Osteoblast (primary cell): ENCODE results near the gene UNK. TPM values are rescaled to one million over a fixed set of nuclear protein-coding genes. Genes with fewer than 3 reads are reported as not detected.

Source experiments
- DNase-seq: peaks from one replicate; pipeline ENCODE4 v3.0.0; 2011; ENCODE audit warnings: low spot score, mixed read lengths; ENCODE audit not compliant: insufficient read length; ENCODE audit errors: missing footprints
- H2AFZ ChIP-seq: 2 replicates; pipeline ENCODE4 v1.6.0; 2011; ENCODE audit warnings: mild to moderate bottlenecking, low read length
- H3K27ac ChIP-seq: 2 replicates; pipeline ENCODE4 v1.5.1; 2011; ENCODE audit warnings: mild to moderate bottlenecking, low read depth, low read length, moderate library complexity
- H3K27me3 ChIP-seq: 2 replicates; pipeline ENCODE4 v1.6.0; 2012; ENCODE audit warnings: mild to moderate bottlenecking, control low read depth, inconsistent platforms, low read length, moderate library complexity; ENCODE audit not compliant: insufficient read depth
- H3K36me3 ChIP-seq: 2 replicates; pipeline ENCODE4 v1.5.1; 2011; ENCODE audit warnings: mild to moderate bottlenecking, low read length, control low read depth, moderate library complexity; ENCODE audit not compliant: insufficient read depth
- H3K4me1 ChIP-seq: 2 replicates; pipeline ENCODE4 v1.5.1; 2011; ENCODE audit warnings: mild to moderate bottlenecking, low read length, control low read depth, moderate library complexity; ENCODE audit not compliant: insufficient read depth
- H3K4me2 ChIP-seq: 2 replicates; pipeline ENCODE4 v1.6.0; 2011; ENCODE audit warnings: mild to moderate bottlenecking, low read length; ENCODE audit not compliant: insufficient read depth
- H3K4me3 ChIP-seq: fragments of 200-600 bp; sonication (generic); 3 replicates; pipeline ENCODE4 v1.5.1; 2012; ENCODE audit warnings: mild to moderate bottlenecking, low read length, inconsistent platforms; ENCODE audit not compliant: insufficient read depth
- H3K79me2 ChIP-seq: 2 replicates; pipeline ENCODE4 v1.6.0; 2012; ENCODE audit warnings: mild to moderate bottlenecking, low read length, control low read depth, inconsistent platforms; ENCODE audit not compliant: insufficient read depth
- H3K9me3 ChIP-seq: 2 replicates; pipeline ENCODE4 v1.5.1; 2011; ENCODE audit warnings: low read depth, low read length, control low read depth
- H4K20me1 ChIP-seq: 2 replicates; pipeline ENCODE4 v1.6.0; 2012; ENCODE audit warnings: mild to moderate bottlenecking, low read length, control low read depth; ENCODE audit not compliant: insufficient read depth
- total RNA-seq: library from RNA; depleted of rRNA; stranded (reverse); fragments of >200 nt; gene quantifications from 2 replicates; pipeline ENCODE4 v1.2.3, GENCODE V29; 2012
- TF ChIP-seq, protein P1 (sequence below): IDR thresholded peaks from 2 replicates; pipeline ENCODE4 v1.5.1; 2011; ENCODE audit warnings: mild to moderate bottlenecking, low read depth, low read length, moderate library complexity; ENCODE audit errors: extremely low read depth

UNK gene
- total RNA-seq, 1 donor: 18.5 TPM

DNA sequence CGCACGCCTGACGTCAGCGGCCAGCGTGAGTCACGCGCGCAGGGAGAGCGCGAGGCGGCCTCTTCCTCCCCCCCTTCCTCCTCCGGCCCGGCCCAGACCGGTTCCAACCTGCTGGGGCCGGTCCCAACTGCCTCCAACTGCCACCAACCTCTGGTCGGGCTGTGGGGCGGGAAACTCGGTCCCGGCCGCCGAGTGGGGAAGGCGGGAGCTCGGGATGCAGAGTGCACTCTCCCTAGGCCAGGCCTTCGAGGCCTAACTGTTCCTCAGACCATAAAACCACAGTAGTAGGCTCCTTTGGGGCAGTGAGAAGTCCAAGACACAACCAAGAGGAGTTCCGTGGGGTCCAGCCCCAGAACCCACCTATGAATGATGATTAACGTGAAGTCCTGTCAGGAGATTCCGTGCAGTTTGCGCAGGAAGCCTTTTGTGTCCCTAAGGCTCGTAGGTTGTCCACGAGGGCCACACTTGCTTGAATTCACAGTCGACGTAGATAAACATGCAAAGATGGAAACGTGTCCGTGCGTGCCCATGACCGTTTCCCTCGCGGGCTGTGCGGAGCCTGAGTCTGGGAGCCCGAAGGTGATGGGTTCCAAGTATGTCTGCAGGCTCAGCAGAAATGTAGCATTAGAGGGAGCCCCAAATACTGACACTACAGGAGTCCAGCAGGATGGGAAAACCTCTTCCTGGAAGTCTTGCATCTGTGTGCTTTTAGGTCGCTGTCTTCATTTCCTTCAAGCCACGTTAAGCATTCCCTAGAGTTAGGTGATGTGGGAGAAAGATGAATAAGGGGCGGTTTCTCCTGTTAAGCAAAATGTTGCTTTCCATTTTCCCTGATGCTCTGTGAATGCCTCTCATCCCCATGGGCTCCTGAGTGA is 647 bp downstream of the UNK start:
- Histone ChIP-seq H4K20me1 (no peaks in the 10 kb centered on the region), H3K9me3 (no peaks in the 10 kb centered on the region), H3K4me2 (peak overlapping the region; percentile 94), H3K4me3 (peak overlapping the region; percentile 76), H3K79me2 (peaks cover 45% of the 10 kb centered on the region), H3K4me1 (peaks cover 30% of the 10 kb centered on the region), H3K36me3 (no peaks in the 10 kb centered on the region), H3K27ac (peak overlapping the region; percentile 100), H3K27me3 (no peaks in the 10 kb centered on the region), H2AFZ (peak overlapping the region; percentile 76)
- DNase-seq: peak; percentile 94
- TF ChIP-seq, protein P1, sequence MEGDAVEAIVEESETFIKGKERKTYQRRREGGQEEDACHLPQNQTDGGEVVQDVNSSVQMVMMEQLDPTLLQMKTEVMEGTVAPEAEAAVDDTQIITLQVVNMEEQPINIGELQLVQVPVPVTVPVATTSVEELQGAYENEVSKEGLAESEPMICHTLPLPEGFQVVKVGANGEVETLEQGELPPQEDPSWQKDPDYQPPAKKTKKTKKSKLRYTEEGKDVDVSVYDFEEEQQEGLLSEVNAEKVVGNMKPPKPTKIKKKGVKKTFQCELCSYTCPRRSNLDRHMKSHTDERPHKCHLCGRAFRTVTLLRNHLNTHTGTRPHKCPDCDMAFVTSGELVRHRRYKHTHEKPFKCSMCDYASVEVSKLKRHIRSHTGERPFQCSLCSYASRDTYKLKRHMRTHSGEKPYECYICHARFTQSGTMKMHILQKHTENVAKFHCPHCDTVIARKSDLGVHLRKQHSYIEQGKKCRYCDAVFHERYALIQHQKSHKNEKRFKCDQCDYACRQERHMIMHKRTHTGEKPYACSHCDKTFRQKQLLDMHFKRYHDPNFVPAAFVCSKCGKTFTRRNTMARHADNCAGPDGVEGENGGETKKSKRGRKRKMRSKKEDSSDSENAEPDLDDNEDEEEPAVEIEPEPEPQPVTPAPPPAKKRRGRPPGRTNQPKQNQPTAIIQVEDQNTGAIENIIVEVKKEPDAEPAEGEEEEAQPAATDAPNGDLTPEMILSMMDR: no peak

DNA sequence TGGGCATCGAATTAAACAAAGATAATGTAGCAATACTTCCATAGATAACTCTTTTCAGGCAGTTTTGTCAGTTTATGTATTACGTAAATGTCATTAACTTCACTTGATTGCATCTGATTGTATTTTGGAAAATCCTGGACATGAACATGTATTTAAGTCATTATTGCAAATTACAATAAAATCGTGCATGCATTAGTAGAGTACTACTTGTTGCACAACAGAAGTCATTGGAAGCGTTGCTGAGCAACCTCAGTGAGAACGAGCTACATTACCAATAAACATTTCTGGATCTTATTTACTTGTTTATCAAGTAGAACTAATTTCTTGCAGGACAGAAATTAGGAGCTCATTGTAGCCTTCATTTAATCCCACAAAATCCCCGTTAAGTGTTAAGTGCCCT is 6.6 kb downstream of the UNK start:
- H3K4me1 ChIP-seq: peaks cover 10% of the 10 kb centered on the region
- peaks cover 20% of the 10 kb centered on the region for H3K36me3 ChIP-seq
- H3K4me3 ChIP-seq: no peak overlapping the region
- peaks cover 86% of the 10 kb centered on the region for H3K79me2 ChIP-seq
- DNase-seq: no peak
- H3K9me3 ChIP-seq: no peaks in the 10 kb centered on the region
- no peaks in the 10 kb centered on the region for H3K27me3 ChIP-seq
- H3K4me2 ChIP-seq: no peak overlapping the region
- TF ChIP-seq, protein P1: no peak
- peaks cover 5% of the 10 kb centered on the region for H4K20me1 ChIP-seq
- no peak overlapping the region for H2AFZ ChIP-seq
- no peak overlapping the region for H3K27ac ChIP-seq

DNA sequence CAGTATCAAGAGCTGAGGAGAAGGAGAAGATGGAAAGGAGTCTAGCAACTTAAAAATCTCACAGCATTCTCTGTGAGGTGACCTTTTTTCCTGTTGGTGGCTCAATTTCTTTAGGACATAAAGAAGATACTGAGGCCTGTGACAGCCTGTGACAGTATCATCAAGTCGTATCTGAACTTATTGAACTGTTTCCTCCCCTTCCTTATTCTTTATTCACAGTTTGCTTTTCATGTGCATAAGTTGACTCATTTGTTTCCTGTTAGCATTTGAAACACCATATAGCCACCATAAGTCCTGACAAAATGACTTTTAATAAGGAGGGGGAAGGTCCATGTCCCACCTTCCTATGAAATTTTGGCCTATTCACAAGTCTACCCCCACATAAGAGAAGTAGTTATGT is 8.9 kb downstream of the UNK start:
- H3K4me3 ChIP-seq: no peak overlapping the region
- peaks cover 30% of the 10 kb centered on the region for H3K36me3 ChIP-seq
- H2AFZ ChIP-seq: no peak overlapping the region
- H3K4me2 ChIP-seq: no peak overlapping the region
- TF ChIP-seq, protein P1: no peak
- peaks cover 5% of the 10 kb centered on the region for H4K20me1 ChIP-seq
- no peak for DNase-seq
- H3K27me3 ChIP-seq: no peaks in the 10 kb centered on the region
- H3K27ac ChIP-seq: no peak overlapping the region
- H3K4me1 ChIP-seq: peaks cover 8% of the 10 kb centered on the region
- no peaks in the 10 kb centered on the region for H3K9me3 ChIP-seq
- H3K79me2 ChIP-seq: peaks cover 74% of the 10 kb centered on the region

DNA sequence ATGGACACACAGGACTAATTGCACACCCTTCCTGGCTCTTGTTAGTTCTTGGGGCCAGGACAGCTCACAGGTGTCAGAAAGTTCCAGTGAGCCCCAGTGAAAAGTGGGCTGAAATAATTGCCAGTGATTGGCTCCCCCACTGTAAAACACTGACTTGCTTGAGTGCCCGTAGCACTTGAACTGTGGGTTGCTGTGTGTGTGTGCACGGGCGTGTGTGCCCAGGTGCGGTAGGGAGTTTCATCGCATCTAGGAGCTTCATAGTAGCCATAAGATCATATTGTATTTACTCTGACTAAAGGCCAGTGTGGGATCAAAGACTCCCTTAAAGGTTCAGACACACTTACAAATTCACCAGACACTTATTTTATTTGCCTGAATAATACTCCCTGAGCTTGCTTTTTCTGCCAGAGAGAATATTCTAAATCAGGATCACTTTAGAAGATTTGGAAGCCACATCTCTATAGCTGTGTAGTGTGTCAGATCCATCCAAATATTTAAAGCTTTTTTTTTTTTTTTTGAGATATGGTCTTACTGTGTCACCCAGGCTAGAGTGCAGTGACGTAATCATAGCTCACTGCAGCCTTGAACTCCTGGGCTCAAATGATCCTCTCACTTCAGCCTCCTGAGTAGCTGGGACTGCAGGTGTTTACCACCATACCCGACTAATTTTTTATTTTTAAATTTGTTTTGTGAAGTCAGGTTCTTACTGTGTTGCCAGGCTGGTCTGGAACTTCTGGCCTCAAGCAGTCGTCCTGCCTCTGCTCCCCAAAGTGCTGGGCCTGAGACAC is 11.4 kb downstream of the UNK start:
- H4K20me1 ChIP-seq: peaks cover 5% of the 10 kb centered on the region

More for the DNA sequence above, 11.4 kb downstream of the UNK start:
- DNase-seq: peak; percentile 64
- H3K4me2 ChIP-seq: no peak overlapping the region
- H2AFZ ChIP-seq: no peak overlapping the region
- H3K36me3 ChIP-seq: peaks cover 40% of the 10 kb centered on the region
- peaks cover 60% of the 10 kb centered on the region for H3K79me2 ChIP-seq
- no peak overlapping the region for H3K4me3 ChIP-seq
- no peaks in the 10 kb centered on the region for H3K27me3 ChIP-seq
- no peaks in the 10 kb centered on the region for H3K9me3 ChIP-seq
- peaks cover 8% of the 10 kb centered on the region for H3K4me1 ChIP-seq
- no peak overlapping the region for H3K27ac ChIP-seq
- TF ChIP-seq, protein P1: no peak
